WTC11 (cell line): ENCODE data around the gene PLAC8. TPM values are rescaled to one million over a fixed set of nuclear protein-coding genes. Genes with fewer than 3 reads are reported as not detected.

ENCODE experiments used
- ATAC-seq: fragments of 200-7000 bp; cut with Tn5 transposase; 2 replicates; pipeline ENCODE4 v1.10.0; 2021; ENCODE audit warnings: mild to moderate bottlenecking, moderate library complexity
- CTCF ChIA-PET: fragments of 300-600 bp; sonication (Branson Sonifier 250); formaldehyde crosslinking; loops from one replicate; lab custom pipeline; 2021; ENCODE audit warnings: antibody characterized with exemption; lab: Charles Lee
- POLR2A ChIA-PET: fragments of 350-600 bp; sonication (Branson Sonifier 250); formaldehyde crosslinking; loops from one replicate; lab custom pipeline; 2021; ENCODE audit warnings: antibody characterized with exemption; lab: Charles Lee
- DNase-seq: peaks from one replicate; pipeline ENCODE4 v3.0.0; 2021; ENCODE audit warnings: low spot score
- H3K27ac Mint-ChIP-seq: 2 replicates; pipeline ENCODE4 v1.8.0; 2021; ENCODE audit warnings: mixed read lengths
- H3K27me3 Mint-ChIP-seq: 2 replicates; pipeline ENCODE4 v1.8.0; 2021; ENCODE audit warnings: low read depth, mild to moderate bottlenecking, moderate library complexity, mixed read lengths
- H3K36me3 Mint-ChIP-seq: 2 replicates; pipeline ENCODE4 v1.8.0; 2021; ENCODE audit warnings: mixed read lengths
- H3K4me1 Mint-ChIP-seq: 2 replicates; pipeline ENCODE4 v1.8.0; 2022; ENCODE audit warnings: mixed read lengths
- H3K4me3 Mint-ChIP-seq: 2 replicates; pipeline ENCODE4 v1.8.0; 2021; ENCODE audit warnings: mild to moderate bottlenecking, moderate library complexity, mixed read lengths
- H3K9me3 Mint-ChIP-seq: 2 replicates; pipeline ENCODE4 v1.8.0; 2021; ENCODE audit warnings: mixed read lengths
- CREB1 ChIP-seq: sonication (generic); formaldehyde crosslinking; IDR thresholded peaks from 2 replicates; pipeline ENCODE4 v1.8.0; 2023; ENCODE audit warnings: mild to moderate bottlenecking, missing genetic modification reagents
- E2F4 ChIP-seq: sonication (generic); formaldehyde crosslinking; IDR thresholded peaks from 2 replicates; pipeline ENCODE4 v1.8.1; 2022; ENCODE audit warnings: low read depth, mild to moderate bottlenecking, moderate library complexity, missing genetic modification reagents, borderline replicate concordance
- ERG ChIP-seq: fragments of 250-450 bp; sonication (Bioruptor Pico); IDR thresholded peaks from 2 replicates; pipeline ENCODE4 v1.8.0; 2021; ENCODE audit warnings: mild to moderate bottlenecking
- KAT7 ChIP-seq: sonication (generic); formaldehyde crosslinking; IDR thresholded peaks from 2 replicates; pipeline ENCODE4 v1.8.1; 2023; ENCODE audit warnings: missing genetic modification reagents, mild to moderate bottlenecking, borderline replicate concordance
- MXD4 ChIP-seq: fragments of 250-450 bp; sonication (Bioruptor Pico); IDR thresholded peaks from 2 replicates; pipeline ENCODE4 v1.8.0; 2021; ENCODE audit warnings: mild to moderate bottlenecking, moderate library complexity, borderline replicate concordance
- PRDM15 ChIP-seq: sonication (generic); formaldehyde crosslinking; IDR thresholded peaks from 2 replicates; pipeline ENCODE4 v1.8.0; 2022; ENCODE audit warnings: missing genetic modification reagents
- SMAD4 ChIP-seq: sonication (generic); formaldehyde crosslinking; IDR thresholded peaks from 2 replicates; pipeline ENCODE4 v1.8.0; 2022; ENCODE audit warnings: mild to moderate bottlenecking, missing genetic modification reagents
- STAT6 ChIP-seq: sonication (generic); formaldehyde crosslinking; conservative IDR thresholded peaks from 2 replicates; pipeline ENCODE4 v1.8.1; 2023; ENCODE audit warnings: mild to moderate bottlenecking, low read depth, missing genetic modification reagents, moderate library complexity
- TEAD1 ChIP-seq: sonication (generic); formaldehyde crosslinking; IDR thresholded peaks from 2 replicates; pipeline ENCODE4 v1.8.0; 2022; ENCODE audit warnings: mild to moderate bottlenecking, missing genetic modification reagents
- ZNF219 ChIP-seq: sonication (generic); formaldehyde crosslinking; IDR thresholded peaks from 2 replicates; pipeline ENCODE4 v1.8.0; 2023; ENCODE audit warnings: missing genetic modification reagents, mild to moderate bottlenecking, borderline replicate concordance
- total RNA-seq: library from RNA; stranded (reverse); gene quantifications from 3 replicates; pipeline ENCODE4 v1.2.3, GENCODE V29; 2021
- TF ChIP-seq, protein P1 (sequence below): sonication (generic); formaldehyde crosslinking; IDR thresholded peaks from 2 replicates; pipeline ENCODE4 v1.8.1; 2023; ENCODE audit warnings: mild to moderate bottlenecking, missing genetic modification reagents
- TF ChIP-seq, protein P2 (sequence below): sonication (generic); formaldehyde crosslinking; IDR thresholded peaks from 2 replicates; pipeline ENCODE4 v1.8.0; 2023; ENCODE audit warnings: mild to moderate bottlenecking, missing genetic modification reagents
- TF ChIP-seq, protein P3 (sequence below): sonication (generic); formaldehyde crosslinking; IDR thresholded peaks from 2 replicates; pipeline ENCODE4 v1.8.0; 2023; ENCODE audit warnings: missing genetic modification reagents

PLAC8 gene
- total RNA-seq, 1 experiment from 2014 or later, result 1.6 TPM

GRCh38 chr4:83129264-83129663 lies 14.7 kb upstream of the PLAC8 start (continued):
- TF ChIP-seq E2F4 (CRISPR knock-in tag) (no peak), ZNF219 (CRISPR knock-in tag) (no peak), PRDM15 (no peak), TEAD1 (no peak), ERG (CRISPR knock-in tag) (no peak)
- TF ChIP-seq, protein P1, sequence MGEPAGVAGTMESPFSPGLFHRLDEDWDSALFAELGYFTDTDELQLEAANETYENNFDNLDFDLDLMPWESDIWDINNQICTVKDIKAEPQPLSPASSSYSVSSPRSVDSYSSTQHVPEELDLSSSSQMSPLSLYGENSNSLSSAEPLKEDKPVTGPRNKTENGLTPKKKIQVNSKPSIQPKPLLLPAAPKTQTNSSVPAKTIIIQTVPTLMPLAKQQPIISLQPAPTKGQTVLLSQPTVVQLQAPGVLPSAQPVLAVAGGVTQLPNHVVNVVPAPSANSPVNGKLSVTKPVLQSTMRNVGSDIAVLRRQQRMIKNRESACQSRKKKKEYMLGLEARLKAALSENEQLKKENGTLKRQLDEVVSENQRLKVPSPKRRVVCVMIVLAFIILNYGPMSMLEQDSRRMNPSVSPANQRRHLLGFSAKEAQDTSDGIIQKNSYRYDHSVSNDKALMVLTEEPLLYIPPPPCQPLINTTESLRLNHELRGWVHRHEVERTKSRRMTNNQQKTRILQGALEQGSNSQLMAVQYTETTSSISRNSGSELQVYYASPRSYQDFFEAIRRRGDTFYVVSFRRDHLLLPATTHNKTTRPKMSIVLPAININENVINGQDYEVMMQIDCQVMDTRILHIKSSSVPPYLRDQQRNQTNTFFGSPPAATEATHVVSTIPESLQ (CRISPR knock-in tag), result no peak
- TF ChIP-seq, protein P2, sequence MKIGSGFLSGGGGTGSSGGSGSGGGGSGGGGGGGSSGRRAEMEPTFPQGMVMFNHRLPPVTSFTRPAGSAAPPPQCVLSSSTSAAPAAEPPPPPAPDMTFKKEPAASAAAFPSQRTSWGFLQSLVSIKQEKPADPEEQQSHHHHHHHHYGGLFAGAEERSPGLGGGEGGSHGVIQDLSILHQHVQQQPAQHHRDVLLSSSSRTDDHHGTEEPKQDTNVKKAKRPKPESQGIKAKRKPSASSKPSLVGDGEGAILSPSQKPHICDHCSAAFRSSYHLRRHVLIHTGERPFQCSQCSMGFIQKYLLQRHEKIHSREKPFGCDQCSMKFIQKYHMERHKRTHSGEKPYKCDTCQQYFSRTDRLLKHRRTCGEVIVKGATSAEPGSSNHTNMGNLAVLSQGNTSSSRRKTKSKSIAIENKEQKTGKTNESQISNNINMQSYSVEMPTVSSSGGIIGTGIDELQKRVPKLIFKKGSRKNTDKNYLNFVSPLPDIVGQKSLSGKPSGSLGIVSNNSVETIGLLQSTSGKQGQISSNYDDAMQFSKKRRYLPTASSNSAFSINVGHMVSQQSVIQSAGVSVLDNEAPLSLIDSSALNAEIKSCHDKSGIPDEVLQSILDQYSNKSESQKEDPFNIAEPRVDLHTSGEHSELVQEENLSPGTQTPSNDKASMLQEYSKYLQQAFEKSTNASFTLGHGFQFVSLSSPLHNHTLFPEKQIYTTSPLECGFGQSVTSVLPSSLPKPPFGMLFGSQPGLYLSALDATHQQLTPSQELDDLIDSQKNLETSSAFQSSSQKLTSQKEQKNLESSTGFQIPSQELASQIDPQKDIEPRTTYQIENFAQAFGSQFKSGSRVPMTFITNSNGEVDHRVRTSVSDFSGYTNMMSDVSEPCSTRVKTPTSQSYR (CRISPR knock-in tag), result no peak

GRCh38 chr4:83128240-83128929 lies 13.9 kb upstream of the PLAC8 start:
- no peak overlapping the region for H3K4me3 Mint-ChIP-seq
- peaks cover 24% of the 10 kb centered on the region for H3K9me3 Mint-ChIP-seq
- H3K27ac Mint-ChIP-seq, result no peak overlapping the region; the same call in 1 of the 2 replicates
- ATAC-seq (no peak), DNase-seq (no peak)
- TF ChIP-seq MXD4 (CRISPR knock-in tag), result no peak
- 0 out of 2 replicates have a peak, but pooled peaks cover under 1% of the 10 kb centered on the region for H3K4me1 Mint-ChIP-seq
- peaks cover 4% of the 10 kb centered on the region; the same call in 1 of the 2 replicates for H3K36me3 Mint-ChIP-seq
- ChIA-PET CTCF (interaction anchor here (0.7 kb wide), 1 partner anchor 327 kb away, joined by 3 read pairs; the partner anchor contains the start of genes HELQ and MRPS18C), POLR2A (no interaction called here)
- no peaks in the 10 kb centered on the region for H3K27me3 Mint-ChIP-seq

DNA sequence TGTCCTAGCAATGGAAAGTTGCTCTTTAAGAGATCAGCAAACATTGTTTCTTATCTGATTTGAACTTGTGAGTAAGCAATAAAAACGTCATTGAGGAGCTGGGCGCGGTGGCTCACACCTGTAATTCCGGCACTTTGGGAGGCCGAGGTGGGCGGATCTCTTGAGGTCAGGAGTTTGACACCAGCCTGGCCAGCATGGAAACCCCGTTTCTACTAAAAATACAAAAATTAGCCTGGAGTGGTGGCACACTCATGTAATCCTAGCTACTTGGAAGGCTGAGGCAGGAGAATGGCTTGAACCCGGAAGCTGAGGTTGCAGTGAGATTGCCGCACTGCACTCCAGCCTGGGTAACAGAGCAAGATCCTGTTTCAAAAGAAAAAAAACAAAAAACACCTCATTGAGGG lies 11.2 kb upstream of the PLAC8 start:
- Mint-ChIP-seq H3K4me3 (no peak overlapping the region), H3K4me1 (no peaks in the 10 kb centered on the region), H3K27ac (no peak overlapping the region), H3K27me3 (no peaks in the 10 kb centered on the region), H3K9me3 (peaks cover 41% of the 10 kb centered on the region), H3K36me3 (peaks cover 12% of the 10 kb centered on the region)
- CTCF ChIA-PET, result no interaction called here
- no peak for ATAC-seq
- no peak for DNase-seq
- POLR2A ChIA-PET, result interaction anchor here (0.6 to 0.7 kb wide), 2 partner anchors 16 to 204 kb away, joined by 4 read pairs; no protein-coding TSS in a partner anchor
- no peak for TF ChIP-seq ERG (CRISPR knock-in tag)
- TF ChIP-seq CREB1 (CRISPR knock-in tag), result no peak
- no peak for TF ChIP-seq KAT7
- TF ChIP-seq, protein P3, sequence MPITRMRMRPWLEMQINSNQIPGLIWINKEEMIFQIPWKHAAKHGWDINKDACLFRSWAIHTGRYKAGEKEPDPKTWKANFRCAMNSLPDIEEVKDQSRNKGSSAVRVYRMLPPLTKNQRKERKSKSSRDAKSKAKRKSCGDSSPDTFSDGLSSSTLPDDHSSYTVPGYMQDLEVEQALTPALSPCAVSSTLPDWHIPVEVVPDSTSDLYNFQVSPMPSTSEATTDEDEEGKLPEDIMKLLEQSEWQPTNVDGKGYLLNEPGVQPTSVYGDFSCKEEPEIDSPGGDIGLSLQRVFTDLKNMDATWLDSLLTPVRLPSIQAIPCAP, result no peak
- no peak for TF ChIP-seq SMAD4 (CRISPR knock-in tag)
- TF ChIP-seq STAT6 (CRISPR knock-in tag), result no peak
